Measurements from ENCODE around the gene LPP. TPM values are rescaled to one million over a fixed set of nuclear protein-coding genes. Genes with fewer than 3 reads are reported as not detected.

The LPP gene
- total and polyA plus RNA-seq, 9 of the 15 experiments (the other 6 are each of a cell fraction or from before 2014, with no cell fraction given), result 0.07 to 0.18 TPM; not detected in 7

DNA sequence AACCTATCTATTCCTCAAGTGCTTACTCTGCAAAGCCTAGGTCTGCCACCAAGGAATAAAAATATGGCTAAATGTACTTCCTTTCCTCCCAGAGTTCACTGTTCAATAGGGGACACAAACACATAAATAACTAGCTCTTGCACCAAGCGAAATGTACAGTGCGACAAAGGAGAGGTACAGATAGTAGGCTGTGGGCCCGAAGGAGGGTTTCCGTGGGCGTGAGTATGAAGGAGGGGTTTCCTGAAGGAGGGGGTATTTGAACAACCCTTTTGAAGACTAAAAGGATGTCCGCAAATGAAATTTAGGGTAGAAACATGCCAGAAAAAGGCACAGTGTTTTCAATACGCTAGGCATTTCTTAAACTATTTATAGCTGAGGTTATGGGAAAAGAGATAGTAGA is 207.9 kb downstream of the LPP start (continued):
- TF ChIP-seq, protein P1, sequence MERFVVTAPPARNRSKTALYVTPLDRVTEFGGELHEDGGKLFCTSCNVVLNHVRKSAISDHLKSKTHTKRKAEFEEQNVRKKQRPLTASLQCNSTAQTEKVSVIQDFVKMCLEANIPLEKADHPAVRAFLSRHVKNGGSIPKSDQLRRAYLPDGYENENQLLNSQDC (CRISPR knock-in tag; IDR thresholded peaks at IDR 0.05), result no peak
- TF ChIP-seq SNRNP70 (optimal IDR thresholded peaks at IDR 0.05; ENCODE audit: low read depth, low read length) (no peak), ZNF146 (CRISPR knock-in tag; IDR thresholded peaks at IDR 0.05; ENCODE audit: unreplicated experiment) (no peak), PCBP2 (IDR thresholded peaks at IDR 0.05; ENCODE audit: low read depth, low read length, poor library complexity, severe bottlenecking) (no peak), GATAD2B (IDR thresholded peaks at IDR 0.05; ENCODE audit: borderline replicate concordance) (no peak), U2AF2 (optimal IDR thresholded peaks at IDR 0.05; ENCODE audit: low read depth, low read length) (no peak), NFIC (IDR thresholded peaks at IDR 0.05) (no peak), GTF2F1 (IDR thresholded peaks at IDR 0.05; ENCODE audit: low read depth, low read length) (no peak)
- TF ChIP-seq, protein P2, sequence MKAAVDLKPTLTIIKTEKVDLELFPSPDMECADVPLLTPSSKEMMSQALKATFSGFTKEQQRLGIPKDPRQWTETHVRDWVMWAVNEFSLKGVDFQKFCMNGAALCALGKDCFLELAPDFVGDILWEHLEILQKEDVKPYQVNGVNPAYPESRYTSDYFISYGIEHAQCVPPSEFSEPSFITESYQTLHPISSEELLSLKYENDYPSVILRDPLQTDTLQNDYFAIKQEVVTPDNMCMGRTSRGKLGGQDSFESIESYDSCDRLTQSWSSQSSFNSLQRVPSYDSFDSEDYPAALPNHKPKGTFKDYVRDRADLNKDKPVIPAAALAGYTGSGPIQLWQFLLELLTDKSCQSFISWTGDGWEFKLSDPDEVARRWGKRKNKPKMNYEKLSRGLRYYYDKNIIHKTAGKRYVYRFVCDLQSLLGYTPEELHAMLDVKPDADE (conservative IDR thresholded peaks at IDR 0.05; ENCODE audit: control insufficient read depth, low read depth, low read length), result no peak

DNA sequence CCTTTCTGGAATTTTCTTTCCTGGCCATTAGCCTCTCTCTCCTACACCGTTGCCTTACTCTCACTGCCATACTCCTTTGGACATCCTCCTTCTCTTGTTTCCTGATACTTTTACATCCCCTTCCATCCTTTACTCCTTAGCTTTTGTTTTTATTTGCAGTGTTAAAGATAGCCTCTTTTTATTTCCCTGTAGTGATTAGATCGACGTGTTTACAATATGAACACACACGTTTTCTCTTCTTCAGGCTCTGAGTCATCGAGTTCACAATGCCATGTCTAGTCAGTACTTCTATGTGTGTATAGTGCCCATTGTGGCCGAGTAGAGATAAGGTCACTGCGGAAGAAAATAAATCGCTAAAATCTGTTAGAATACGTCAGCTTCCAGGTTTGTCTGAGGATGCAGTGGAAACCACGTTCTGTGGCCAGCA is 208.5 kb downstream of the LPP start:
- H4K20me1 ChIP-seq (replicated peaks; ENCODE audit: control insufficient read depth, insufficient read depth, low read length), result no peaks in the 10 kb centered on the region
- H2AFZ ChIP-seq (ENCODE audit: low read depth, low read length), result no peak overlapping the region
- H3K4me3 ChIP-seq, result no peak overlapping the region
- intact Hi-C loops (cut with micrococcal nuclease) (no loop called here), in situ Hi-C loops (cut with MboI) (no loop called here)
- H3K27me3 ChIP-seq (ENCODE audit: control insufficient read depth in 2 of 2, insufficient read depth in 2 of 2, low read length in 2 of 2), result no peaks in the 10 kb centered on the region
- no peak overlapping the region for H3K9ac ChIP-seq (ENCODE audit: insufficient read depth in 1 of 2, low read depth in 2 of 2, low read length in 2 of 2)
- 0% methylated on average over 9 of the region's 10 CpGs for WGBS (ENCODE audit: insufficient coverage, low coverage, missing lambda C conversion rate)
- H3K36me3 ChIP-seq (ENCODE audit: control insufficient read depth, insufficient read depth, low read length), result no peaks in the 10 kb centered on the region
- no peaks in the 10 kb centered on the region for H3K9me1 ChIP-seq (ENCODE audit: control insufficient read depth, insufficient read depth, low read length)
- DNase-seq (ENCODE audit: extremely low read depth in 1 of 4, low spot score in 3 of 4) (no peak), ATAC-seq (no peak), FAIRE-seq (no peak)
- no peaks in the 10 kb centered on the region for H3K4me1 ChIP-seq (replicated peaks in 1 of 2; ENCODE audit: control insufficient read depth in 2 of 2, insufficient read depth in 2 of 2, low read length in 2 of 2)
- H3K4me2 ChIP-seq (ENCODE audit: insufficient read depth, low read length), result no peak overlapping the region
- no TSS peak for BruUV-seq (replicated peaks)
- no peaks in the 10 kb centered on the region for H3K9me3 ChIP-seq (replicated peaks; ENCODE audit: control insufficient read depth, insufficient read depth, low read depth, low read length)
- no peak for TF ChIP-seq ZFP30 (CRISPR knock-in tag; IDR thresholded peaks at IDR 0.05; ENCODE audit: borderline replicate concordance)
- TF ChIP-seq, protein P3, sequence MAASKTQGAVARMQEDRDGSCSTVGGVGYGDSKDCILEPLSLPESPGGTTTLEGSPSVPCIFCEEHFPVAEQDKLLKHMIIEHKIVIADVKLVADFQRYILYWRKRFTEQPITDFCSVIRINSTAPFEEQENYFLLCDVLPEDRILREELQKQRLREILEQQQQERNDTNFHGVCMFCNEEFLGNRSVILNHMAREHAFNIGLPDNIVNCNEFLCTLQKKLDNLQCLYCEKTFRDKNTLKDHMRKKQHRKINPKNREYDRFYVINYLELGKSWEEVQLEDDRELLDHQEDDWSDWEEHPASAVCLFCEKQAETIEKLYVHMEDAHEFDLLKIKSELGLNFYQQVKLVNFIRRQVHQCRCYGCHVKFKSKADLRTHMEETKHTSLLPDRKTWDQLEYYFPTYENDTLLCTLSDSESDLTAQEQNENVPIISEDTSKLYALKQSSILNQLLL (CRISPR knock-in tag; IDR thresholded peaks at IDR 0.05; ENCODE audit: borderline replicate concordance), result no peak
- no peak for TF ChIP-seq SPI1 (IDR thresholded peaks at IDR 0.05; ENCODE audit: borderline replicate concordance, low read depth, low read length)
- TF ChIP-seq KDM2B (CRISPR knock-in tag; IDR thresholded peaks at IDR 0.05), result no peak
- TF ChIP-seq FOXJ3 (CRISPR knock-in tag; IDR thresholded peaks at IDR 0.05), result no peak
- POLR2A ChIA-PET, result no interaction called here
- no peaks in the 10 kb centered on the region for H3K79me2 ChIP-seq (ENCODE audit: control insufficient read depth, insufficient read depth, low read length)
- CTCF ChIA-PET (ENCODE audit: low intra/inter-chr PET ratio), result no interaction called here
- no peak overlapping the region for H3K27ac ChIP-seq (ENCODE audit: extremely low read depth, low read depth, low read length)

Measured in K562 (cell line).